KMS-11 (cell line): ENCODE measurements around the gene EVL.

ENCODE experiments used
- H2AFZ ChIP-seq: fragments of 200-600 bp; sonication (generic); 2 replicates; pipeline ENCODE4 v1.6.1; 2016; ENCODE audit warnings: antibody characterized with exemption, mixed run types, low read depth
- H3K27ac ChIP-seq: fragments of 200-600 bp; sonication (generic); 2 replicates; pipeline ENCODE4 v1.6.1; 2016; ENCODE audit warnings: mild to moderate bottlenecking, mixed run types
- H3K27me3 ChIP-seq: fragments of 200-600 bp; sonication (generic); 2 replicates; pipeline ENCODE4 v1.6.1; 2017; ENCODE audit warnings: mild to moderate bottlenecking, low read depth, mixed run types, moderate library complexity; ENCODE audit not compliant: insufficient read depth
- H3K36me3 ChIP-seq: fragments of 200-600 bp; sonication (generic); 2 replicates; pipeline ENCODE4 v1.6.1; 2017; ENCODE audit warnings: mild to moderate bottlenecking, mixed run types; ENCODE audit not compliant: insufficient read depth
- H3K4me1 ChIP-seq: fragments of 200-600 bp; sonication (generic); 2 replicates; pipeline ENCODE4 v1.6.1; 2016; ENCODE audit warnings: mild to moderate bottlenecking, low read depth, mixed run types; ENCODE audit not compliant: poor library complexity, severe bottlenecking
- H3K4me2 ChIP-seq: fragments of 200-600 bp; sonication (generic); 2 replicates; pipeline ENCODE4 v1.7.0; 2016; ENCODE audit warnings: mild to moderate bottlenecking, mixed run types
- H3K4me3 ChIP-seq: fragments of 200-600 bp; sonication (generic); IDR thresholded peaks from 2 replicates; pipeline ENCODE4 v1.6.1; 2017; ENCODE audit warnings: low read depth, low read length, mixed read lengths; ENCODE audit not compliant: insufficient read depth
- H3K79me2 ChIP-seq: fragments of 200-600 bp; sonication (generic); 2 replicates; pipeline ENCODE4 v1.6.1; 2016; ENCODE audit warnings: low read depth, mixed run types; ENCODE audit not compliant: insufficient read depth
- H3K9ac ChIP-seq: fragments of 200-600 bp; sonication (generic); 2 replicates; pipeline ENCODE4 v1.6.1; 2016; ENCODE audit warnings: mild to moderate bottlenecking, mixed run types
- H4K20me1 ChIP-seq: fragments of 200-600 bp; sonication (generic); 2 replicates; pipeline ENCODE4 v1.6.1; 2016; ENCODE audit warnings: mild to moderate bottlenecking, mixed run types; ENCODE audit not compliant: insufficient read depth
- CTCF ChIP-seq: fragments of 200-600 bp; sonication (generic); conservative IDR thresholded peaks from 2 replicates; pipeline ENCODE4 v1.6.1; 2017; ENCODE audit warnings: low read depth, mild to moderate bottlenecking, antibody characterized with exemption, low read length, moderate library complexity, mixed read lengths

Gene EVL

GRCh38 chr14:100102156-100102785, 37.0 kb downstream of the EVL start:
- Histone ChIP-seq H3K4me2 (no peak overlapping the region), H4K20me1 (no peaks in the 10 kb centered on the region), H3K4me3 (no peak overlapping the region), H3K4me1 (no peaks in the 10 kb centered on the region), H3K27ac (no peak overlapping the region), H3K36me3 (no peaks in the 10 kb centered on the region), H3K79me2 (no peaks in the 10 kb centered on the region), H3K27me3 (no peaks in the 10 kb centered on the region), H2AFZ (no peak overlapping the region), H3K9ac (no peak overlapping the region)
- no peak for TF ChIP-seq CTCF

- H3K4me1 ChIP-seq, result peaks cover 4% of the 10 kb centered on the region
- H4K20me1 ChIP-seq, result no peaks in the 10 kb centered on the region
- H3K36me3 ChIP-seq, result no peaks in the 10 kb centered on the region
- no peak overlapping the region for H3K4me3 ChIP-seq
- H3K9ac ChIP-seq, result no peak overlapping the region
- no peak overlapping the region for H3K4me2 ChIP-seq
- no peak overlapping the region for H3K27ac ChIP-seq
- H2AFZ ChIP-seq, result no peak overlapping the region
- H3K79me2 ChIP-seq, result no peaks in the 10 kb centered on the region
- TF ChIP-seq CTCF, result no peak
- H3K27me3 ChIP-seq, result no peaks in the 10 kb centered on the region
Measured at GRCh38 chr14:100103250-100104005, 38.2 kb downstream of the EVL start.

DNA sequence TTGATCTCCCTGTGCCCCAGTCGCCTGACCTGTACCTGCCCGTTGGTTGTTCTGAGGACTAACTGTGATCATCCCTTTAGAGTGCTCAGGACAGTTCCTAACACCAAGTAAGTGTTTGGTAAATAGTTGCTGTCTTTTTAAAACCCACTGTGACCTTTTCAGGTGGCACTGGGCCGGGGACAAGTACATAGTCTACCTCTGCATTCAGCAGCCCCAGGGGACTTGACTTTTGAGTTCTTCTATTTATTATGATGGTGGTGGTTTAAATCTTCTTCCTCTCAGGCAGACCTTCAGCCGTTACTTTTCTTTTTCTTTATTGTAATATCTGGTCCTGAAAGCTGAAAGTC, 38.8 kb downstream of the EVL start:
- Histone ChIP-seq H3K4me1 (peaks cover 6% of the 10 kb centered on the region), H3K4me3 (no peak overlapping the region), H3K36me3 (no peaks in the 10 kb centered on the region), H3K27ac (no peak overlapping the region), H3K27me3 (no peaks in the 10 kb centered on the region), H3K79me2 (no peaks in the 10 kb centered on the region), H4K20me1 (no peaks in the 10 kb centered on the region), H2AFZ (no peak overlapping the region), H3K4me2 (no peak overlapping the region), H3K9ac (no peak overlapping the region)
- no peak for TF ChIP-seq CTCF

DNA sequence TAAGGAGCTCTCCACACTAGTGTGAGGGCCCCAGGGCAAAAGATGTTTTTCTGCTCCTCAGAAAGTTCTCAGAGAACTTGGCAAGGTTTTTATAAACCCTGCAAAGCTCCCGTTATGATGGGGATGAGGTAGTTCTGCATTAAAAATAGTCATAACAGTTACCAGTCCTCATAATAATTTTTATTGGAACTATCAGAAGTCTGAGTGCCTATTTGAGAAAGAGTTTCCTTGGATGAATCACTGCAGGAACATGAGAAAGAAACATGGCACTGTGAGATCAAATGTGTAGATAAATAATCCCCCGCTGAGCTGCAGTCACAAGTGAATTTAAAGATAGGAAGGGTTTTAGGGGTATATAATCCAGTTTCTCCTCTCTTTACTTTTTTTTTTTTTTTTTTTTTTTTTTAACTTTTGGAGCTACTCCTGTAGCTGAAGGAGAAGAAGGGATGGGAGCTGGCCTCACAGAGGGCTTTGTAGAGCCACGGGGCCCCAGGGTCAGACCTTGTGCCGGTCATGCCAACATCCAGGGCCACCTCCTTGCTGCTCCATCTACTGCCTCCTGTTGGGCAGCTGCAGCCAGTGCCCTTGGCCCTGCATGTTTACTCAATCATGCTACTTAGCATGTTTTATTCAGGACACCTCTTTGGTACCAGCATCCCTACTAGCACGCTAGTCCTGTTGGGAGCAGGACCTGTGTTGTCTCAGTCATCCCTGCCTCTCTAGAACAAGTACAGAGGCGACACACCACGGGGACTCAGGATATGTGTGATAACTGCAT, 39.5 kb downstream of the EVL start:
- Histone ChIP-seq H3K36me3 (no peaks in the 10 kb centered on the region), H3K4me3 (no peak overlapping the region)

More for the DNA sequence above, 39.5 kb downstream of the EVL start:
- Histone ChIP-seq H3K4me2 (no peak overlapping the region), H3K27me3 (no peaks in the 10 kb centered on the region), H3K9ac (no peak overlapping the region), H3K4me1 (peaks cover 6% of the 10 kb centered on the region), H3K27ac (no peak overlapping the region), H4K20me1 (no peaks in the 10 kb centered on the region), H2AFZ (no peak overlapping the region), H3K79me2 (no peaks in the 10 kb centered on the region)
- no peak for TF ChIP-seq CTCF
